Fibroblast of skin of left biceps (primary cell): Measurements from ENCODE around the gene TRAT1.
"Not testable (repeated sequence)": the region's sequence is repeated elsewhere in the genome, so short reads cannot be mapped to it uniquely, and the experiment has no call there.

Experiments used
- DNase-seq, 2 experiments: peaks; one replicate each; pipeline ENCODE4 v3.0.0-alpha.2; 2013; ENCODE audit warnings: low read depth in 2 of 2

TRAT1 gene, protein sequence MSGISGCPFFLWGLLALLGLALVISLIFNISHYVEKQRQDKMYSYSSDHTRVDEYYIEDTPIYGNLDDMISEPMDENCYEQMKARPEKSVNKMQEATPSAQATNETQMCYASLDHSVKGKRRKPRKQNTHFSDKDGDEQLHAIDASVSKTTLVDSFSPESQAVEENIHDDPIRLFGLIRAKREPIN

DNA sequence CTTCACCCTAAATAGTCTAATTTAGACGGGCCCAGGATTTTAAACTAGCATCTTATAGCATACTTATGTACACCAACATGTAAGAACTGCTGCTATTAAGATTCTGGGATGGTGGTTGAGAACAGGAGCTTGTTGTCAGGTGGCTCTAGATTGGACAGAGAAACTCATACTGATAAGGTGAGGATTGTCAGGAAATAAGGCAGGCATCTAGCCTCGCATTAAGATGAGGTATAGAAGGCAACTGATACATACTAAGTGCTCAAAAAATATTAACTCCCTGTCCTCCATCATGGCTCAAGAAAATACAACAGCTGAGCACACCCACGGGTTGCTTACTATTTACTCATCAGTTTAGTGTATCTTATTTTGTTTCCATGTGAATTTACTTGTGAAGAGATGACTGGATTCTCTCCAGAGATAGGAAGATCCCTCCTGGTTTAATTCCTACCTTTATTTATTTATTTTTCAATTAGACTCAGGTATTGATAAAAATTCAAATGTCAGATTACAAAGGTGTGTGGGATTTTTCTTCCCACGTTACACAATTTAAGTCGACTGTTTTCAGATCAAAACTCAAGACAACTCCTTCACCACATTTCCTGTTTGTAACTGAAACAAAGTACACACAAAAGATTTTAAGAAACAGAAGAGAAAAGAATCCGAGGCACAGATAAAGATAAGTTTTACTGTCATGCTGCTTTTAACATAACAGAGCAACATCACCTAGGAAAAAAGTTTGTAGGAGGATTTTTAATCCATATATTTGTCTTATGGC, at the start of gene TRAT1:
Gene TRAT1, plus strand, starts transcription at position 664 of the 775 bp plus-strand sequence. CDS start 142 bp downstream, outside the sequence.
- DNase-seq: no peak

DNA sequence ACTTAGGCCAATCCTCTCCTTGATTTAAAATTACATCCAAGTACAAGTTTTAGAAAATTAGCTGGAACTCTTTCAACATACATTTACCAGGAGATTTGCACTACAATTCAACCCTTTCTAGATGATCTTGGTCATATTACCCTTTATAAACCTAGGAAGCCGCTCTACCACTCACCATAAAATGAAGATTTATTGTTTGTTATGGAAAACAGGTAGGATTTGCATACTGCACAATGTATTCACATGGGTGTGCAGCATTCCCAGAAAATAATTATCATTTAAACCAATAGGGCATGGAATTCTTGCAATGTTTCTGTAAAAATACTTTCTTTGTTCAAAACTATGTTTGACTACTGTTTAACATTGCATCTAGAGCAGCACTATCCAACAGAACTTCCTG, 46.9 kb upstream of the TRAT1 start:
- DNase-seq: no peak

DNA sequence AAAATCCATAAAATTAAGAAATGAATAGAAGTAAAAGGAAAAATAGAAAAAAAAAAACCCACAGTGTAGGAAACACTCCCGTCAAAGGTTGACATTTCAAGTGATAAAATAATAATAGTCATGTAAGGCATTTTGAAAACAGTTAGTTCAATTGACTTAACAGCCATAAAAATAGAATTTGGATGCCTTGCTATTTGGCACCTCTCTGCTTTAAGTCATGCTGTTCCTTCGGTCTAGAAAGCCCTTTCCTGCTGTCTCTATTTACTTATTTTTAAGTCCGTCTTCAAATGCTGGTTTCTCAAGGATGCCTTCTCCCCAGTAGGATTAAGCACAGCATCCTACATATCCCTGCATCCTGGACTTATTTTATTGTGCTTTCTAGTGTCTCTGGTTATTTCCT, 43.1 kb upstream of the TRAT1 start:
- no peak for DNase-seq

DNA sequence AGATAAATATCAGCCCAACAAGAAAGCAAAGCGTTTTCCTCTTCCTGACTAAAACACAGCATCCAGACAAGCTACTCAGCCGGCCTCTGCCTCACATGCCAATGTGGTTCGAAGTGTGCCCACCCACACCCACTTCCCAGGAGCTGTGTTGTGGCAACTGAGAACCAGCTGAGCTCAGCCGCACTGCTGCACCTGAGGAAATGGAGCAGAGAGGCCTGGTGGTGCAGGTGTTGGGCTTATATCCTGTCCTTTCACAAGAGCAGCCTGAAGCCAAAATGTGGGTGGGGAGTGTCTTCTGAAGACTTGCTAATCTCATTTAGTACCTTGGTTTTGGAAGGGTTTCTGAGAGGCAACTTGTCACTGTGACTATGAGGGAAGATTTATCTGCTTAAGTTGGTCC, 42.4 kb upstream of the TRAT1 start:
- no peak for DNase-seq

DNA sequence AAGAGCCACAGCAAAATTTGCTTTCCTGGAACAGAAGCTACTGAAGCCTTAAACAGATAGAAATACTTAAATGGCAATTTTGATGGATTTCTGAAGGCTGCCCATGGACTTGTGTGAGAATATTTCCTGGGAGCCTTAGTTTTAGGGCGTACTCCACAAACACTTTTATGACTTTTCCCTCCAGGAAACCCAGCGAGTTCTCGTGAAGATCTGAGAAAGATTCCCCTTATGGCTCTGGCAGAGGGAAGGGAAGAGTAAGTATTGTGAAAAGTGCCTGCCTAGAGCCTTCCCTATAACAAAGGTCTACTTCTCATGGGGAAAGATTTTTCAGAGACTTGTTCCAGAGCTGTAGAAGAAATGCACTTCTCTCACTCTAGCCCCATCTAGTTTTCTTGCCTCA, 31.1 kb upstream of the TRAT1 start:
- no peak for DNase-seq

DNA sequence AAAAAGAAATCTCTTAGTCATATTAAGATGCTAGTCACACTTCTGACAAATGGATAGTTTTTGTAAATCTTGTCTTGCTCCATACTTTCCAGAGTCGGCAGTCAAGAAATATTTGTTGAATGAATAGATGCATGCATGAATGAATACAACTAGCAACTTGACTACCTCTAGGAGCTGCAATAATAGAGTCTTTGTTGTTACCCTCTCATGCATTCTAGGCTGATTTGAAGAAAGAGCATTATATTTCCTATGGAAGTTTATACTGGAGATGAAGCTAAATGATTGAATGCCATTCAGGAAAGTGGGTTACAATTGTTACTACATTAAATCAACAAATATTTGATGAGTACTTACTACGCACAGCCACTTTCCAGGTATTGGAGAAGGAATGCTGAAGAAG, 18.1 kb upstream of the TRAT1 start:
- no peak for DNase-seq

DNA sequence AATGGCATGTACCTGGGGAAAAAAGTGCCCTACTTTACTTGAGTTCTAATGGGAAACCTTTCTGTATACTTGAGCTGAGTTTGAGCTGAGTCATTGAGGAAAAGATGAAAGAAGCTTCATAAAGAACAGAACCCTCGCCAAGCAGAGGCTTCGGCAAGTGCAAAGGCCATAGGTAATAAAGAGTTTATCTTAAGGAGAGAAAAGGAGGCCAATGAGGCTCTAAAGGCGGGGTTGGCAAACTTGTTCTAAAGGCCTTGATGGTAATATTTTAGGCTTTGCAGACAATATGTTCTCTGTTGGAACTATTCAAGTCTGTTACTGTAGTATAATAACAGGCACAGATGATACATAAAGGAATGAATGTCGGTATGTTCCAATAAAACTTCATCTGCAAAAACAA, 17.6 kb upstream of the TRAT1 start:
- no peak for DNase-seq

DNA sequence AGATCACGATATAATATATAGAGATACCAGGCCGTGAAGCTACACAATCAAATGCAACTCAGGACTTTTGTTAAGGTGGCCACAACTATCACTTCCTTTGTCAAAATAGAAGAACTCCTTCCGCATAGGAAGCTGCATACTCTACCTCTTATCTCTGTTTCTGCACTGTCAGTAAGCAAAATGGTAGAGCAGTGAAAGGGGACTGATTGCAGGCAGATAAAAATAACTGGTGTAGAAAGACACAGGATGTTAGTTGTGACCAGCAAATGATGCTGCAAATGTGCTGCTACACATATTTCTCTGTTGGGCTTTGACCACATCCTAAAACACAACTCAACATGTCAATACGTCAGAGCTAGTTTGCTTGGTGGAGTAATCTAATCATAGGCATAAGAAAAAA, 16.3 kb upstream of the TRAT1 start:
- no peak for DNase-seq

DNA sequence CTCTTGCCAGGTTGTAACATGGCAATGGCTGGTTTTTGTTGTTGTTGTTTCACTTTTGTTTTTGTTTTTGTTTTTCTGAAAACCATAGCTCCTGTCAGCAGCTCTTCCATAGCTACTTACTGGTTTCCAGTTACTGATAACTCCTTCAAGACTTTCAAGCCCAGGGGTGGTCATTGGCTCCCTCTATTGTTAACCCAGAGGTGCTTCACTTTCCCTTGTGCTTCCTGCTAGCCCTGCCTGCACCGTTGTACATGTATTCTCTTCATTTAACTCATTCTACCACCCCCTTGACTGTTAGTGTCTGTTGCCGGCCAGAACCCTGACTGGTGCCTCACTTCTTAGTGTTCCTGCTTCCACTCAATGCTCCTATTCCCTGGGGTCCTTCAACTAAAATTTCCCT, 4.2 kb upstream of the TRAT1 start:
- DNase-seq: no peak

DNA sequence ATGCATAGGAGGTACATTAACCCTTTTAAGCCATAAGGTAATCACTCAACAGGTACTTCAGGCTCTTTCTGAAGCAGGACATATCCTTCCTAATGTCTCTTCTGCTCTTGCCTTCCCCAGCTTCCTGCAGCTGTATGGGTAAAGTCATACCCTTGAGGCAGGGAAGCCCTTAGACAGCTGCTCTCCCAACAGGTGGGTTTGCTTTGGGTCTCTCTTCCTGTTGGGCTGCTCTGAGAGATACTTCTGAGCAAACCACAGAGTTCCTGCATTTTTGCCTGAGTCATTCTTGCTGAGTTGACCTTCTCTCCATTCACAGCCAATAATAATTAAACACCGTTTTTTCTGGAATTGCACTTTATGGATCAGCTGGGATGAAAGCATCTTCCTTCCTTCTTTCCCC, 2.0 kb upstream of the TRAT1 start:
- DNase-seq: no peak

DNA sequence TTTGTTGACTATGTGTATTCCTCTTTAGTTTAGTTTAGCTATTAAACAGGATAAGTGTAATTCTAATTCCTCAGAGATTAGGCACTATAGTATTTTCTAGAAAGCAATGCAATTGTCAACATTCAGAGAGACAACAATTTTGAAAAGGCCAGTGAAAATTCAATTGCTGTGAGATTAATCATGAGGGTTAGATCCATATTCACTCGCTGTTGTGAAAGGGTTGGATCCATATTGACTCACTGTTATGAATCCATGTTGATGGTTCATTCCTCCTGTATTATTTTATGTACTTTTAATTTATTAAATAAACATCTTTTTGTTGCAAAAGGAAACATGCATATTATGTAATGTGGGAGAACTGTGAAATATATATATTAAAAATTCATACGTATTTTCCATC, 641 bp downstream of the TRAT1 start:
- no peak for DNase-seq

DNA sequence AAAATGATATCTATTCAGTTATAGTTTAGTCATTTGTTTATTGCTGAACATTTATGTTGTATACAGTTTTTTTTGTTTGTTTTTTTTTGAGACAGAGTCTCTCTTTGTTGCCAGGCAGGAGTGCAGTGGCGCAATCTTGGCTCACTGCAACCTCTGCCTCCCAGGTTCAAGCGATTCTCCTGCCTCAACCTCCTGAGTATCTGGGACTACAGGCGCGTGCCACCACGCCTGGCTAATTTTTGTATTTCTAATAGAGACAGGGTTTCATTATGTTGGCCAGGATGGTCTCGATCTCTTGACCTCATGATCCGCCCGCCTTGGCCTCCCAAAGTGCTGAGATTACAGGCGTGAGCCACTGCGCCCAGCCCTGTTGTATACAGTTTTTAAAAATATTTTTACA, 1.2 kb downstream of the TRAT1 start:
- DNase-seq: not testable (repeated sequence)

DNA sequence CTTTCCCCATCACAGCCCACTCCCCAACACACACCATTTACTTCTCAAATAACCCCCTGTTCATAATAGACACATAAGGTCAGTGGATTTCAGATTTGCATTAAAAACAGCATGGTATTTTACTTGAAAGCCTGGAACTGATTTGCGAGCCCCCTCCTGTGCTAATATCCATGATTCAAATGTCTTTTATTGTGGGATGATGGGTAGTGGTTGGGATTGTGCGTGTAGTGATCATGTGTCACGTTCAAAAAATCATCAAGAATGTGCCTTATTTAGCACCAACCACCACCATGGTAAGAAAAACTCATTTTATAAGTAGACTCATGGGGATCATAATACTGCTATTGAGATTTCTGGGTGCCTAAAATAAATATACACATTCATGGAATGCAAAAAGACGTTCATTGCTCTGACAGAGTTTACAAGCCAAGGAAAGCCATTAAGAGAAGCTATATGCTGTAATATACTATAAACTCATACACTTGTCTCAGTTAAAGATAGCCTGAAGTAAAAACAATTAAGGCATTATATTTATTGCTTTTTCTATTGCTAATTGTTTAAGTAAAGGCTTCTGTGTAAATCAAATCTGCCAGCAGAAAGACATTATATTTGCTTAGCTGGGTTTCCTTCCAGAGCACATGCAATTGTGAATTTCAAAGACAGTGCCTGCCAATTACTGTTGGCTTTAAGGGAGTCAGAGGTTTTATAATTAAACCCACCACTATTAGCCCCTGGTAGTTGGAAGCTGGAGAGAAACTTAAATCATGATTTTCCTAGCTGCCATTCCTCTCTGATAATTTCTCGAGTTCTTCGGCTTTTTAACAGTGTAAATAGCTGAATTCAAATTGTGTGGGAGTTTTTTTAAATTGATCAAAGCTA, 4.0 kb downstream of the TRAT1 start:
- DNase-seq: no peak

DNA sequence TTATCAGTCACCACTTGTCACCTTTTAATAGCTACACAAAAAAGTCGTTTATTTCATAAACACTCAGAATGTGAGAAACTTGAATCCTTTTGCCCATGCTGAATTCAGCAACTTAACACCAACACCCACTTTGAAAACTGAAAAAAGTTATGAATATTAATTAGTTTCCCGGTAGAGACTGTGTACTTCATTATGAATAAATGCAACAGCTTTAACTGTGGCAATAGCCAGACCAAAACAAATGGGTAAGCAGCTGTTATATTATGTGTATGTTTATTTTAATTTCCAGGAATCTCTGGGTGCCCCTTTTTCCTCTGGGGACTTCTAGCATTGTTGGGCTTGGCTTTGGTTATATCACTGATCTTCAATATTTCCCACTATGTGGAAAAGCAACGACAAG, 7.8 kb downstream of the TRAT1 start:
- no peak for DNase-seq

DNA sequence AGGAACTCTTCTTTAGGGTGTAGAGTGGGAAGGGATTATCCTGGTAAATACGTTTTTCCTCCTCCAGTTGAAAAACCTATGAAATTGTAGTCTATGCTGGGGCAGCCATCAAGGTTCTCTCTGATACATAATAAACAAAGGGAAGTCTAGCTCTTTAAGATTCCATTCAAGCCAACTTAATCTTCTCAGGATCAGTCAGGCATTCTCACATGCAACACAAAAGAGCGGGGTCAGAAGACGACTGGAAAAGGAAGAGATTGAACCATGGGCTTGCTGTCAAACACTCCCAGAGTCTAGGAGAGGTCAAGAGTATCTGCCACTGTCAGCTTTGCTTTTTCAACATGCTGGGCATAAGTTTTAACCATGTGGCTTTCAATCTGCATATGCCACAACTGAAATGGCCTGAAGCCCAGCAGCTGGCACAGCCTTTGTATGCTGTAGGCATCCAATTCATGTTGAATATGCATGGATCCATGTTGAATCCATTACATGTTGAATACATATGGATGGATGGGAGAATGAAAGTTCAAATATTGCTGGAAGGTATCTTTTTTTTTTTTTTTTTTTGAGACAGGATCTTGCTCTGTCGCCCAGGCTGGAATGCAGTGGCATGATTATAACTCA, 8.5 kb downstream of the TRAT1 start:
- no peak for DNase-seq

DNA sequence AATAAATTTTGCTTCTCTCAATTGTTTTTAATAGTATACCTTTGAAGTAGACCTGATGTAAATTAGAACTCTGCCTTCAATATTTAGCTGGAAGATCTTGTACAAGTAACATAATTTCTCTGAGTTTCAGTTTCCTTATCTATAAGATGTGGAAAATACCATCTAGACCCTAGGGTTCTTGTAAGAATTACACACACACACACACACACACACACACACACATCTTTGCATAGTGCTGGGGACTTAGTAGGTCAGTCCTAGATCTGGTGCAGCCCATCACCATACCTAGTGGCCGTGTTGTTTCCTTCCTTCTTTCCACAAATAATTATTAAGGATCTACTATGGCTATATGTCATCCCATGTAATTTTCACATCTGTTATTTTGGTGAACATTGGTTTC, 11.0 kb downstream of the TRAT1 start:
- DNase-seq: no peak

DNA sequence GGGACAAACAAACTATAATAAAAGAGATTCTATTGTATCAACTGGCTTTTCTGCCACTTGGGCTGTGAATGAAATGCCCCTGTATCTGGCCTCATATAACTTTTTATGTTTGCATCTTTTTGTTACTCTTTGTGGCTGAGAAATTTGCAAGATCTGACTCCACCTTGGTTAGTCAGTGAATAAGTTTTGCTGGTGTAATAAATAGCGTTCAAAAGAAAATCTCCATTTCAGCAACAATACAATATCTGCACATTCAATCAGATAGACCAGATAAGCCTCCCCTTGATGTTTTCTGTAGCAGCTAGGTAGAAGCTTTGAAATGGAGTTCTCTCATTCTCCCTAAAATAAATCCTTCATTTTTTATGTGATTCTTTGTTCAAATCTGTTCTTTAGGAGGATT, 12.0 kb downstream of the TRAT1 start:
- DNase-seq: no peak

DNA sequence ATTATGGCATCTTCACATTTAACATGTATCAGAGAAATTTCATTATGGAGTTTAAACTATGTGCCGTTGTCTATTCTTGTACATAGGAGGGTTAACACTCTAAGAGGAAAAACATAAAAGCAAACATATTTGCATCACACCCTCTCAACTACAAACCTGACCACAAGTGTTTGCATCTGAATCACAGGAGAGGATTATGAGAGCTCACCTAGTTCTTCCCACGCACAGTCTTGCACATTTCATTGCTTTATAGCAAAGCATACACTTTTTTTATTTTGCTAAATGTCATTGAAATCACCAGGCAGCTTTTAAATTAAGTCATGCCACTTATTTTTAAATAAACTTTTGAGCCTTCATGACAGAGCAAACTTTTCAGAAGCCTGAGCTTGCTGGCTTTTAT, 12.5 kb downstream of the TRAT1 start:
- DNase-seq: no peak

DNA sequence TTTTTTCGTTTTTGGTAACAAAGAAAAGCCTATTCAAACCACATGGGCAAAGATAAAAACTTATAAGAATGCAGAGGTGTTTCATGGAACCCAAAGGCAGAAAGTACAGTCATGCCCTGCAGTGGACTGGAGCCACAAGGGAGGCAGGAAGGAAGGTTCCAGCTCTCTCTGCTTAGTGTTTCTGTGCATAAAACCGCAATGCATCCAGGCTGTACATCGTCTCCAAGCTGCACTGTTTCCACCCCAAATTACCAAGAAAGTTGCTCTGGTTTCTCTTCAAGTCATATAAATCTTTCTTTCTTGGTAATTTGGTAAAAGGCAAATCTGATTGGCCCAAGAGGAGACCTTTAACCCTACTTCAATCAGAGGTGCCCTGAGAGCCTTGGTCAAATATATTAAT, 15.8 kb downstream of the TRAT1 start:
- no peak for DNase-seq

DNA sequence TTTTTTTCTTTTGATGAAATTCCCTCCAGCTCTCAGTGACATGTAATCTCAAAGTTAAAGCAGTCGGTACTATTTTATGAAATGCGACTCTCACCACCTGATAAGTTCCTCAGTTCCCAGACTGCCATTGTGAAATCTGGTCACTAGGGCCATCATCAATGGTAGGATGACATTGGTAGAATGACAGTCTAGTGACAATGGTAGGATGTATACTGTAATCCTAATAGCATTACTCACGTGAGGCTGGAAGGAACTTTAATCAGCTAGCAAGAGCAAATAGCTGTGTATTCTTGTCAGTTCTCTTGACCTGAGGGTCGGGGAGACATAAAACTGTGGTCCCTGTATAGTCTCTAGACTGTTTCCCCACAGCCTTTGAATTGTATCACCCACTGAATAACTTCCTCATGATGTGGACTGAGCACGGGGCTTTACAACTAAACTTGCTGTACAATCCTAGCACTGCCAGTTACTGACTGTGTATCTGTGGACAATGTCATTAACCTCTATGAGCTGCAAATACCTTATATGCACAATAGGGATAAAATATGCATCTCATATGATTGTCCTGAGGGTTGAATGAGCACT, 23.2 kb downstream of the TRAT1 start:
- DNase-seq: no peak

DNA sequence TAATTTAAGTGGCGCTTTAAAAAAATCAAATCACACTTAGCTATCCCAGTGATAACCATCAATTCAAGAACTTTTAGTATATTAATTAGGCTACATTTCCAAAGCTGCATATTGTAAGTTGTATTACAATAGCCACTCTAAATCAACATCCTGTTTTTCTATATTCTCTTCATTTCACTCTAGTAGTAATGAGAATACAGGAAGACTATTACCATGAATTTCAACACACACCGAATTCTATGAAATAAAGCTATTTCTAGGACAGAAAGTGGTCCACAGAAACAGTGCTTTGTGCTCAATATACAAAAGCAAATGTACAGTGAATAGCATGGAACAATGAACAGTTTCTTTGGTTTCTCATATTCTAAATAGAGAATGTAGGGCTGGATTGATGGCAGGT, 24.6 kb downstream of the TRAT1 start:
- no peak for DNase-seq

DNA sequence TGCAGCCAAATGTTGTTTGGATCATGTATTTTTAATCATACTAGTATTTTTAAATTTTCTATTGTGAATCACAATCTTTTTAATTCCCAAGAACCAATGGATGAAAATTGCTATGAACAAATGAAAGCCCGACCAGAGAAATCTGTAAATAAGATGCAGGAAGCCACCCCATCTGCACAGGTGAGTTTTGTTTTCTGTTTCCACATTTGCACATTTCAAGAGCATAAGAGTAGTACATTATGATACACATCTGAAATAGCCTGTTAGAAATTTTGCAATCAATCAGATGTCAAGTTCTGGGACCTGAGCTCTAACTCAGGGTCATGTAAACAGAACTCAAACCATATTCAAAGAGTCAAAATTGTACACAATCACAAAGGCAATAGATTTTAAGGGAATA, 26.5 kb downstream of the TRAT1 start:
- no peak for DNase-seq
